DOHH2 (cell line): Measurements from ENCODE around the gene PCLO.

Experiments used
- EZH2phosphoT487 ChIP-seq: fragments of 200-600 bp; sonication (generic); IDR thresholded peaks from 2 replicates; pipeline ENCODE4 v1.6.1; 2017; ENCODE audit warnings: borderline replicate concordance, mild to moderate bottlenecking, antibody characterized with exemption, low read length, moderate library complexity, mixed read lengths
- TF ChIP-seq, protein P1 (sequence below): fragments of 200-600 bp; sonication (generic); IDR thresholded peaks from one replicate; pipeline ENCODE4 v1.5.1; 2014; ENCODE audit warnings: antibody characterized with exemption, mild to moderate bottlenecking, low read depth, low read length; ENCODE audit not compliant: poor library complexity, severe bottlenecking

DNA sequence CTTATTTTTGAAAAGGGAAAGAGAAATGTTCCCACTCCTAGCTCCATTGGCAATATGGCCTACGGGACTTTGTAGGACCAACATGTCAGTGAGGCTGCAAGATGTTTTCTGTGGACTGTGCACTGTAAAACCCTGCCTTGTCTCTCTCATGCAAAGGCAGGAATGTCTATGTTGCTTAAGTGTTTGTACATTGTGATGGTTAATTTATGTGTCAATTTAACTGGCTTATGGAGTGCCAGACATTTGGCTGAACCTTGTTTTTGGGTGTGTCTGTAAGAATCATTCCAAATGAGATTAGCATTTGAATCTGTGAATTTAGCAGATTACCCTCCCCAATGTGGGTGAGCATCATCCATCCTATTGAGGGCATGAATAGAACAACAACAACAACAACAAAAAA is 4.1 kb upstream of the PCLO start:
- TF ChIP-seq, protein P1, sequence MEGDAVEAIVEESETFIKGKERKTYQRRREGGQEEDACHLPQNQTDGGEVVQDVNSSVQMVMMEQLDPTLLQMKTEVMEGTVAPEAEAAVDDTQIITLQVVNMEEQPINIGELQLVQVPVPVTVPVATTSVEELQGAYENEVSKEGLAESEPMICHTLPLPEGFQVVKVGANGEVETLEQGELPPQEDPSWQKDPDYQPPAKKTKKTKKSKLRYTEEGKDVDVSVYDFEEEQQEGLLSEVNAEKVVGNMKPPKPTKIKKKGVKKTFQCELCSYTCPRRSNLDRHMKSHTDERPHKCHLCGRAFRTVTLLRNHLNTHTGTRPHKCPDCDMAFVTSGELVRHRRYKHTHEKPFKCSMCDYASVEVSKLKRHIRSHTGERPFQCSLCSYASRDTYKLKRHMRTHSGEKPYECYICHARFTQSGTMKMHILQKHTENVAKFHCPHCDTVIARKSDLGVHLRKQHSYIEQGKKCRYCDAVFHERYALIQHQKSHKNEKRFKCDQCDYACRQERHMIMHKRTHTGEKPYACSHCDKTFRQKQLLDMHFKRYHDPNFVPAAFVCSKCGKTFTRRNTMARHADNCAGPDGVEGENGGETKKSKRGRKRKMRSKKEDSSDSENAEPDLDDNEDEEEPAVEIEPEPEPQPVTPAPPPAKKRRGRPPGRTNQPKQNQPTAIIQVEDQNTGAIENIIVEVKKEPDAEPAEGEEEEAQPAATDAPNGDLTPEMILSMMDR = no peak
- TF ChIP-seq EZH2phosphoT487 = no peak
